Stimulated activated CD8-positive, alpha-beta memory T cell treated with anti-CD3 and anti-CD28 coated beads, Interleukin-7, amount 100 ng/mL, for 1 hour (primary cell): ENCODE data around the gene EXOC3L4.

Source experiments
- DNase-seq, 2 donors: peaks; one replicate each; pipeline ENCODE4 v3.0.0-alpha.2; 2020; ENCODE audit warnings: low read depth in 2 of 2

EXOC3L4 gene

GRCh38 chr14:103070971-103071542 lies 23.5 kb upstream of the EXOC3L4 start:
- DNase-seq: no peak

- no peak for DNase-seq
Measured at GRCh38 chr14:103071544-103072251, 22.8 kb upstream of the EXOC3L4 start.

- no peak for DNase-seq
Measured at GRCh38 chr14:103072595-103073366, 21.7 kb upstream of the EXOC3L4 start.

- no peak for DNase-seq
Measured at GRCh38 chr14:103073367-103073875, 21.1 kb upstream of the EXOC3L4 start.

- no peak for DNase-seq
Measured at GRCh38 chr14:103073876-103074728, 20.4 kb upstream of the EXOC3L4 start.

GRCh38 chr14:103074729-103075367 lies 19.7 kb upstream of the EXOC3L4 start:
- no peak for DNase-seq

- DNase-seq: peak; percentile 42 to 60
Measured at GRCh38 chr14:103078420-103078749, 16.1 kb upstream of the EXOC3L4 start.

- DNase-seq: no peak
Measured at GRCh38 chr14:103078860-103079587, 15.5 kb upstream of the EXOC3L4 start.

- DNase-seq: no peak
Measured at GRCh38 chr14:103081951-103082350, 12.6 kb upstream of the EXOC3L4 start.

GRCh38 chr14:103084021-103084919 lies 10.3 kb upstream of the EXOC3L4 start, which contains the start of gene LBHD2:
Gene LBHD2 (plus strand): TSS chr14:103084210. CDS start chr14:103086013, 1,803 bp downstream.
- DNase-seq: no peak

- DNase-seq: no peak
Measured at GRCh38 chr14:103085106-103086091, 9.1 kb upstream of the EXOC3L4 start.

GRCh38 chr14:103086771-103087342 lies 7.7 kb upstream of the EXOC3L4 start:
- no peak for DNase-seq

- DNase-seq: no peak
Measured at GRCh38 chr14:103087343-103087835, 7.1 kb upstream of the EXOC3L4 start.

- DNase-seq: no peak
Measured at GRCh38 chr14:103088921-103089320, 5.6 kb upstream of the EXOC3L4 start.

GRCh38 chr14:103089386-103090335 lies 4.9 kb upstream of the EXOC3L4 start:
- no peak for DNase-seq

GRCh38 chr14:103090481-103091020 lies 4.0 kb upstream of the EXOC3L4 start:
- no peak for DNase-seq
